ENCODE data around the gene VRTN. TPM values are rescaled to one million over a fixed set of nuclear protein-coding genes. Genes with fewer than 3 reads are reported as not detected.

Gene VRTN
- polyA plus RNA-seq (2012; ENCODE audit: low read depth, missing spikeins), result not detected

- no peak for TF ChIP-seq PAX5 (IDR thresholded peaks at IDR 0.05; ENCODE audit: insufficient read depth, low read length, severe bottlenecking)
- no peak for TF ChIP-seq POLR2AphosphoS5 (IDR thresholded peaks at IDR 0.05; ENCODE audit: low read depth, low read length)
- no peak for TF ChIP-seq SPI1 (IDR thresholded peaks at IDR 0.05; ENCODE audit: low read depth, low read length)
- TF ChIP-seq POU2F2 (IDR thresholded peaks at IDR 0.05; ENCODE audit: low read depth, low read length), result no peak
- no peak for TF ChIP-seq POLR2A (IDR thresholded peaks at IDR 0.05; ENCODE audit: low read depth, low read length)
- no peak for TF ChIP-seq TAF1 (IDR thresholded peaks at IDR 0.05; ENCODE audit: low read depth, low read length)
- DNase-seq (ENCODE audit: insufficient read length, low spot score) (no peak), FAIRE-seq (no peak)
These were observed at the start of gene VRTN for GRCh38 chr14:74348241-74348734. VRTN (plus strand) TSS chr14:74348471; CDS start chr14:74356784, 8,313 bp downstream.

- DNase-seq (ENCODE audit: insufficient read length, low spot score) (no peak), FAIRE-seq (no peak)
- TF ChIP-seq POLR2A (IDR thresholded peaks at IDR 0.05; ENCODE audit: low read depth, low read length) (no peak), TAF1 (IDR thresholded peaks at IDR 0.05; ENCODE audit: low read depth, low read length) (no peak), POU2F2 (IDR thresholded peaks at IDR 0.05; ENCODE audit: low read depth, low read length) (no peak), SPI1 (IDR thresholded peaks at IDR 0.05; ENCODE audit: low read depth, low read length) (no peak), PAX5 (IDR thresholded peaks at IDR 0.05; ENCODE audit: insufficient read depth, low read length, severe bottlenecking) (no peak), POLR2AphosphoS5 (IDR thresholded peaks at IDR 0.05; ENCODE audit: low read depth, low read length) (no peak)
These were observed 49.2 kb upstream of the VRTN start for GRCh38 chr14:74299061-74299545.

DNA sequence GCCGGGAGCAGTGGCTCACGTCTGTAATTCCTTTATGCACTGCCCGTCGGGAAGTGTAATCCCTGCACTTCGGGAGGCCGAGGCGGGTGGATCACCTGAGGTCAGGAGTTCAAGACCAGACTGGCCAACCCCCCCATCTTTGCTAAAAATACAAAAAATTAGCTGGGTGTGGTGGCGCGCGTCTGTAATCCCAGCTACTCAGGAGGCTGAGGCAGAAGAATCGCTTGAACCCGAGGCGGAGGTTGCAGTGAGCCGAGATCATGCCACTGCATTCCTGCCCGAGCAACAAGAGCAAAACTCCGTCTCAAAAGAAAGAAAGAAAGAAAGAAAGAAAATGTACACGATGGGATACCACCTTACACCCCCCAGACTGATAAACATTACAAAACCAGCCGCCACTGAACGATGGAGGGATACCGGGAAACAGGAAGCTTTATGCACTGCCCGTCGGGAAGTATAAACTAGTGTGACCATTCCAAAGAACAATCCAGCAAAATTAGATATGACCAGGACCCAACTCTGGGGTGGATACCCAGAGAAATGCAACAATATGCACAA is 46.6 kb upstream of the VRTN start:
- DNase-seq (ENCODE audit: insufficient read length, low spot score) (no peak), FAIRE-seq (no peak)
- no peak for TF ChIP-seq TAF1 (IDR thresholded peaks at IDR 0.05; ENCODE audit: low read depth, low read length)
- no peak for TF ChIP-seq POLR2AphosphoS5 (IDR thresholded peaks at IDR 0.05; ENCODE audit: low read depth, low read length)
- no peak for TF ChIP-seq POU2F2 (IDR thresholded peaks at IDR 0.05; ENCODE audit: low read depth, low read length)
- no peak for TF ChIP-seq POLR2A (IDR thresholded peaks at IDR 0.05; ENCODE audit: low read depth, low read length)
- no peak for TF ChIP-seq SPI1 (IDR thresholded peaks at IDR 0.05; ENCODE audit: low read depth, low read length)
- no peak for TF ChIP-seq PAX5 (IDR thresholded peaks at IDR 0.05; ENCODE audit: insufficient read depth, low read length, severe bottlenecking)

DNA sequence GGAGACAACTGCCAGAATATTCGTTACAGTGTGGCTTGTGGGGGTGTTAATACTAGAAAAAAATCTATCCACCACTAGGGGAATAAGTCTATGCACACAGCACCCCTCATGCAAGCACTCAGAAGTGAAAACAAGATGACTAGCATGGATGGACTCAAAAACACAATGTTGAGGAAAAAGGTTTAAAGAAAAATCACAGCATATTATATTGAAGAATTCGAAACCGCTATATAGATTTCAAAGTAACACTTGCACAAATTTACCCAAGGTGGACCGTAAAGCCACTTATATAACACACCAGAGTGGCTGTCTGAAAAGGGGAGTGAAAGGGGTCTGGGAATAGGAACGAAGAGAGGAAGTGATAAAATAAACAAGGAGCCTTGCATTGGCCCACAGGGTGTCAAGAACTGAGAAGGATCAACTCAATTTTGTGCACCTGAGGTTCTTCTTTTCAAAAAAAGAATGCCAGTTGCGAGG is 46.1 kb upstream of the VRTN start:
- peak; percentile 42 for DNase-seq (ENCODE audit: insufficient read length, low spot score)
- TF ChIP-seq POLR2AphosphoS5 (IDR thresholded peaks at IDR 0.05; ENCODE audit: low read depth, low read length), result no peak
- no peak for TF ChIP-seq TAF1 (IDR thresholded peaks at IDR 0.05; ENCODE audit: low read depth, low read length)
- no peak for TF ChIP-seq PAX5 (IDR thresholded peaks at IDR 0.05; ENCODE audit: insufficient read depth, low read length, severe bottlenecking)
- no peak for TF ChIP-seq POLR2A (IDR thresholded peaks at IDR 0.05; ENCODE audit: low read depth, low read length)
- TF ChIP-seq SPI1 (IDR thresholded peaks at IDR 0.05; ENCODE audit: low read depth, low read length), result peak; percentile 35; the same call in 1 of the 2 replicates
- no peak for TF ChIP-seq POU2F2 (IDR thresholded peaks at IDR 0.05; ENCODE audit: low read depth, low read length)
- FAIRE-seq, result peak; percentile 63

DNA sequence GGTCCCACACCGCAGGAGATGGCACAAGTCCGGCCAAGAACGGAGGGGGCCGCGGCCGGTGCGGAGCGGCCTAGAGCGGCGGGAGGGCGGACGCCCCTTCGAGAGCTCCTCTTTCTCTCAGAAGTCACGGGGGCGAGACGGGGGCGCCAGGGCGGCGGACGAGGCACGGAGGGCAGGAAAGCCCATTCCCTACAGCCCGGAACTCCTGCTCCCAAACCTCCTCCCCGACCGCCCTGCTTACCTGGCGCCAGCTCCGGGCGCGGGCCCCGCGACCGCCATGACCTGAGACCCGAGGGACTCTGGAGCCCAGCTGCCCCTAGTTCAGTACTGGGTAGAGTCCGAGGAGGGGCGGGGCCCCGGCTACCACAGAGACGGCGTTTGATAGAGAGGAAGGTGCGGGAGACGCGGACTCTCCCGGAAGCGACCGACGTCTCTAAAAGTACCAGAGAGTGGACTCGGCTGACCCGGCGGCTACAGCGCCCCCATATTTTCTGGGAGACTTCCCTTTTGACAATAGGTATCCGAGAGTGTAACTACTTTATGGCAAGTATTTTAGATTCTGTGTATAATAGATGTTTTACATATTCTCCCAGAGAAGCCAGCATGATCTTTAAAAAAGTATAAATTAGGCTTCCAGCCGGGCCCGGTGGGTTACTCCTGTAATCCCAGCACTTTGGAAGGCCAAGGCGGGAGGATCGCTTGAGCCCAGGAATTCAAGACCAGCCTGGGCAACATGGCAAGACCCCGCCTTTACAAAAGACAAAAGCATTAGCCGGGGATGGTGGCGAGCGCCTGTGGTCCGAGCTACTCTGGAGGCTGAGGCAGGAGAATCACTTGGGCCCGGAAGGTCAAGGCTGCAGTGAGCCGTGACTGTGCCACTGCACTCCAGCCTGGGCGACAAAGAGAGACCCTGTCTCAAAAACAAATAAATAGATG is 45.4 kb upstream of the VRTN start, which contains the start of gene ABCD4:
Gene ABCD4 (minus strand): TSS at position 301 of the 936 bp plus-strand sequence. CDS start 22 bp downstream, at position 279.
- TF ChIP-seq TAF1 (IDR thresholded peaks at IDR 0.05; ENCODE audit: low read depth, low read length) (peak; percentile 84), POU2F2 (IDR thresholded peaks at IDR 0.05; ENCODE audit: low read depth, low read length) (0 out of 2 replicates have a peak, but pooled peaks have one; percentile 8), POLR2AphosphoS5 (IDR thresholded peaks at IDR 0.05; ENCODE audit: low read depth, low read length) (peak; percentile 71; the same call in 1 of the 2 replicates), POLR2A (IDR thresholded peaks at IDR 0.05; ENCODE audit: low read depth, low read length) (peak; percentile 80), PAX5 (IDR thresholded peaks at IDR 0.05; ENCODE audit: insufficient read depth, low read length, severe bottlenecking) (no peak), SPI1 (IDR thresholded peaks at IDR 0.05; ENCODE audit: low read depth, low read length) (peak; percentile 62)
- FAIRE-seq (peak; percentile 62), DNase-seq (ENCODE audit: insufficient read length, low spot score) (peak; percentile 76)

GRCh38 chr14:74308695-74309094 is 39.6 kb upstream of the VRTN start:
- FAIRE-seq (no peak), DNase-seq (ENCODE audit: insufficient read length, low spot score) (no peak)
- TF ChIP-seq TAF1 (IDR thresholded peaks at IDR 0.05; ENCODE audit: low read depth, low read length) (no peak), POLR2AphosphoS5 (IDR thresholded peaks at IDR 0.05; ENCODE audit: low read depth, low read length) (no peak), PAX5 (IDR thresholded peaks at IDR 0.05; ENCODE audit: insufficient read depth, low read length, severe bottlenecking) (no peak), POLR2A (IDR thresholded peaks at IDR 0.05; ENCODE audit: low read depth, low read length) (no peak), SPI1 (IDR thresholded peaks at IDR 0.05; ENCODE audit: low read depth, low read length) (no peak), POU2F2 (IDR thresholded peaks at IDR 0.05; ENCODE audit: low read depth, low read length) (no peak)

GRCh38 chr14:74309125-74310022 is 38.9 kb upstream of the VRTN start:
- DNase-seq (ENCODE audit: insufficient read length, low spot score) (no peak), FAIRE-seq (no peak)
- TF ChIP-seq TAF1 (IDR thresholded peaks at IDR 0.05; ENCODE audit: low read depth, low read length) (no peak), SPI1 (IDR thresholded peaks at IDR 0.05; ENCODE audit: low read depth, low read length) (no peak), POU2F2 (IDR thresholded peaks at IDR 0.05; ENCODE audit: low read depth, low read length) (no peak), POLR2AphosphoS5 (IDR thresholded peaks at IDR 0.05; ENCODE audit: low read depth, low read length) (no peak), PAX5 (IDR thresholded peaks at IDR 0.05; ENCODE audit: insufficient read depth, low read length, severe bottlenecking) (no peak), POLR2A (IDR thresholded peaks at IDR 0.05; ENCODE audit: low read depth, low read length) (no peak)

DNA sequence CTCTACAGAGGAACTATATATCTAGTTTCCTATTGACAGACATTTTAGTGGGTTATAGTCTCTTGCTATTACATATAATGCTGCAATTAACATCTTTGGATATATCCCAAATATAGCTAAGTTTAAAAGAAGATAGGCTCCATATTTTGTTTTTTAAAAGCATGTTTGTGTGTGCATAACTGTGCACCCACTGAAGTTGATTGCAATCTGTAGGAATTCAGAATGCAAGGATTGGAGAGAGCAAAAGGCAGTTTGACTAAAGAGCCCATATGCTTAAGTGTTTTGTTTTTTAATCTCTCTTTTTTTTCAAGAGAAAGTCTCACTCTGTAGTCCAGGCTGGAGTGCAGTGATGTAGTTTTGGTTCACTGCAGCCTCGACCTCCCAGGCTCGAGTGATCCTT is 36.1 kb upstream of the VRTN start:
- no peak for FAIRE-seq
- DNase-seq (ENCODE audit: insufficient read length, low spot score), result no peak
- TF ChIP-seq POLR2A (IDR thresholded peaks at IDR 0.05; ENCODE audit: low read depth, low read length) (no peak), POLR2AphosphoS5 (IDR thresholded peaks at IDR 0.05; ENCODE audit: low read depth, low read length) (no peak), PAX5 (IDR thresholded peaks at IDR 0.05; ENCODE audit: insufficient read depth, low read length, severe bottlenecking) (no peak), POU2F2 (IDR thresholded peaks at IDR 0.05; ENCODE audit: low read depth, low read length) (no peak), TAF1 (IDR thresholded peaks at IDR 0.05; ENCODE audit: low read depth, low read length) (no peak), SPI1 (IDR thresholded peaks at IDR 0.05; ENCODE audit: low read depth, low read length) (no peak)
